Measurements from ENCODE around the gene C17orf67. TPM values are rescaled to one million over a fixed set of nuclear protein-coding genes. Genes with fewer than 3 reads are reported as not detected.
A peak's percentile ranks its signal among the peaks of the same experiment; 100 is the strongest.

Gene C17orf67, protein sequence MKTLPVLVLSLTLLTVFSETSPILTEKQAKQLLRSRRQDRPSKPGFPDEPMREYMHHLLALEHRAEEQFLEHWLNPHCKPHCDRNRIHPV
- 0.59 and 1.4 TPM in 2 replicates for total RNA-seq (ENCODE audit: low replicate concordance)

- Mint-ChIP-seq H3K36me3 (peaks cover 24% of the 10 kb centered on the region), H3K9me3 (peaks cover 11% of the 10 kb centered on the region), H3K4me3 (peak within 1 kb of the TSS; percentile 89), H3K27ac (no peak within 1 kb of the TSS), H3K4me1 (peaks cover 17% of the 10 kb centered on the region), H3K27me3 (ENCODE audit: insufficient read depth, low read depth) (peaks cover 4% of the 10 kb centered on the region)
- no peaks in the 10 kb centered on the region for H3K79me2 ChIP-seq (ENCODE audit: low read depth)
- H2AFZ ChIP-seq (replicated peaks): peak within 1 kb of the TSS; percentile 98
- H3K27ac ChIP-seq: no peak within 1 kb of the TSS
- peak within 1 kb of the TSS; percentile 95 for H3K4me2 ChIP-seq
- peak within 1 kb of the TSS; percentile 72 for H3K4me3 ChIP-seq
- peaks cover 20% of the 10 kb centered on the region for H3F3A ChIP-seq (ENCODE audit: low read depth)
- peaks cover 14% of the 10 kb centered on the region for H4K20me1 ChIP-seq (ENCODE audit: low read depth)
- no peaks in the 10 kb centered on the region for H3K36me3 ChIP-seq
- TF ChIP-seq CTCF (IDR thresholded peaks at IDR 0.05) (no peak), EZH2phosphoT487 (IDR thresholded peaks at IDR 0.05) (no peak), EZH2 (IDR thresholded peaks at IDR 0.05) (no peak)
- DNase-seq (ENCODE audit: low spot score): peak; percentile 96
- peaks cover 10% of the 10 kb centered on the region for H3K4me1 ChIP-seq
- H3K27me3 ChIP-seq: peaks cover 46% of the 10 kb centered on the region
- no peaks in the 10 kb centered on the region for H3K9me3 ChIP-seq (ENCODE audit: low read depth)
- H3K9ac ChIP-seq: no peak within 1 kb of the TSS
Measured at GRCh38 chr17:56833809-56834379, at the start of gene C17orf67, which contains the start of gene DGKE. Gene C17orf67, minus strand, starts transcription at chr17:56833920. Its CDS starts 18,110 bp downstream, at chr17:56815810. Gene DGKE, plus strand, starts transcription at chr17:56834151. Its CDS starts 645 bp downstream, at chr17:56834796.

DNA sequence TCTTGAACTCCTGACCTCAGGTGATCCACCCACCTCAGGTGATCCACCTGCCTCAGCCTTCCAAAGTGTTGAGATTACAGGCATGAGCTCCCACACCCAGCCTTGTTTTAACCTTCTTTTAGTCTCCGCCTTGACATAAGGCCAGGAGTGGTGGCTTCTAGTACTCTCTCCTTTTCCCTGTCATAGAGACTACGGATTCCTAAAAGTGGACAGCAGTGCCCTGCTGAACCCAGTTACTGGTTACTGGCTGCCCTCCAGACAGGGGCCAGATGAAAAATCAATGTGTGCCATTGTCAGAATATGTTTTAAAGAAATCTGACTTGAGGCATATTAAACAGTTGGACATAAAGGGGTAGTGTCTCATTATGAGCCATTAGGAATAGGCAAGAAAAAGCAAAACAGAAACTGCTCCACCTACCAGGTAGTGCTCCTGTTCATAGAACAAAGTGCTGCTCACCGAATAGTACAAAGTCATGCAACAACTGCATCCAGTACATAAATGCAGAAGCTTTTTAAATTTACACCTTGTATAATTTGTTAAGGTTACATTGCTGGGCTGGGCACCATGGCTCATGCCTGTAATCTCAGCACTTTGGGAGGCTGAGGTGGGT is 48.1 kb upstream of the C17orf67 start:
- no peaks in the 10 kb centered on the region for H3K36me3 ChIP-seq
- Mint-ChIP-seq H3K27me3 (ENCODE audit: insufficient read depth, low read depth) (peaks cover 5% of the 10 kb centered on the region), H3K4me1 (no peaks in the 10 kb centered on the region), H3K36me3 (peaks cover 3% of the 10 kb centered on the region), H3K27ac (no peak overlapping the region), H3K4me3 (no peak overlapping the region), H3K9me3 (peaks cover 3% of the 10 kb centered on the region)
- no peaks in the 10 kb centered on the region for H3K27me3 ChIP-seq
- no peak overlapping the region for H2AFZ ChIP-seq (replicated peaks)
- H3K4me3 ChIP-seq: no peak overlapping the region
- H3K4me2 ChIP-seq: no peak overlapping the region
- H3K27ac ChIP-seq: no peak overlapping the region
- H3K9me3 ChIP-seq (ENCODE audit: low read depth): no peaks in the 10 kb centered on the region
- H3K4me1 ChIP-seq: no peaks in the 10 kb centered on the region
- no peaks in the 10 kb centered on the region for H3K79me2 ChIP-seq (ENCODE audit: low read depth)
- DNase-seq (ENCODE audit: low spot score): no peak
- H3K9ac ChIP-seq: no peak overlapping the region
- no peak for TF ChIP-seq EZH2 (IDR thresholded peaks at IDR 0.05)
- no peak for TF ChIP-seq CTCF (IDR thresholded peaks at IDR 0.05)
- TF ChIP-seq EZH2phosphoT487 (IDR thresholded peaks at IDR 0.05): no peak
- no peaks in the 10 kb centered on the region for H3F3A ChIP-seq (ENCODE audit: low read depth)
- H4K20me1 ChIP-seq (ENCODE audit: low read depth): no peaks in the 10 kb centered on the region

- no peak overlapping the region for H3K27ac Mint-ChIP-seq
- Histone ChIP-seq H3K27me3 (no peaks in the 10 kb centered on the region), H4K20me1 (ENCODE audit: low read depth) (no peaks in the 10 kb centered on the region), H3K9ac (no peak overlapping the region), H3K4me2 (no peak overlapping the region), H3F3A (ENCODE audit: low read depth) (no peaks in the 10 kb centered on the region), H3K27ac (no peak overlapping the region), H3K4me1 (no peaks in the 10 kb centered on the region), H3K4me3 (no peak overlapping the region), H3K9me3 (ENCODE audit: low read depth) (no peaks in the 10 kb centered on the region), H3K36me3 (no peaks in the 10 kb centered on the region), H2AFZ (replicated peaks) (no peak overlapping the region), H3K79me2 (ENCODE audit: low read depth) (no peaks in the 10 kb centered on the region)
- no peaks in the 10 kb centered on the region for H3K36me3 Mint-ChIP-seq
- TF ChIP-seq CTCF (IDR thresholded peaks at IDR 0.05) (no peak), EZH2phosphoT487 (IDR thresholded peaks at IDR 0.05) (no peak), EZH2 (IDR thresholded peaks at IDR 0.05) (no peak)
- H3K9me3 Mint-ChIP-seq: peaks cover 3% of the 10 kb centered on the region
- H3K4me3 Mint-ChIP-seq: no peak overlapping the region
- H3K4me1 Mint-ChIP-seq: no peaks in the 10 kb centered on the region
- peaks cover 3% of the 10 kb centered on the region for H3K27me3 Mint-ChIP-seq (ENCODE audit: insufficient read depth, low read depth)
- no peak for DNase-seq (ENCODE audit: low spot score)
Measured at GRCh38 chr17:56880571-56880970, 46.9 kb upstream of the C17orf67 start.

Data from neural progenitor cell (in vitro differentiated cells).